ENCODE measurements around the gene RNF138.
"Not testable (repeated sequence)": the region's sequence is repeated elsewhere in the genome, so short reads cannot be mapped to it uniquely, and the experiment has no call there.

RNF138 gene

GRCh38 chr18:32091724-32092421 lies at the start of gene RNF138:
Gene RNF138, plus strand, starts transcription at chr18:32091874. Its CDS starts 903 bp downstream, at chr18:32092777.
- DNase-seq, result peak; percentile 86

- no peak for DNase-seq
Measured at GRCh38 chr18:32042337-32042736, 49.3 kb upstream of the RNF138 start.

- peak; percentile 13 for DNase-seq
Measured at GRCh38 chr18:32048507-32049091, 43.1 kb upstream of the RNF138 start.

- peak; percentile 30 for DNase-seq
Measured at GRCh38 chr18:32049393-32050171, 42.1 kb upstream of the RNF138 start.

- DNase-seq, result no peak
Measured at GRCh38 chr18:32056613-32057358, 34.9 kb upstream of the RNF138 start.

- DNase-seq, result no peak
Measured at GRCh38 chr18:32057624-32058165, 34.0 kb upstream of the RNF138 start.

GRCh38 chr18:32060026-32060425 lies 31.6 kb upstream of the RNF138 start:
- DNase-seq, result no peak

- DNase-seq, result no peak
Measured at GRCh38 chr18:32067375-32068167, 24.1 kb upstream of the RNF138 start.

- DNase-seq, result no peak
Measured at GRCh38 chr18:32072321-32072720, 19.4 kb upstream of the RNF138 start.

GRCh38 chr18:32074206-32074605 lies 17.5 kb upstream of the RNF138 start:
- DNase-seq, result no peak

GRCh38 chr18:32078845-32079244 lies 12.8 kb upstream of the RNF138 start:
- no peak for DNase-seq

GRCh38 chr18:32081881-32082280 lies 9.8 kb upstream of the RNF138 start:
- no peak for DNase-seq

GRCh38 chr18:32083781-32084180 lies 7.9 kb upstream of the RNF138 start:
- no peak for DNase-seq

- no peak for DNase-seq
Measured at GRCh38 chr18:32086881-32087280, 4.8 kb upstream of the RNF138 start.

- not testable (repeated sequence) for DNase-seq
Measured at GRCh38 chr18:32090831-32091230, 843 bp upstream of the RNF138 start.

- DNase-seq, result no peak
Measured at GRCh38 chr18:32091325-32091723, 350 bp upstream of the RNF138 start.

- DNase-seq, result peak; percentile 100
Measured at GRCh38 chr18:32092422-32093101, 888 bp downstream of the RNF138 start.

- DNase-seq, result peak; percentile 43
Measured at GRCh38 chr18:32093102-32093511, 1.4 kb downstream of the RNF138 start.

- DNase-seq, result no peak
Measured at GRCh38 chr18:32093523-32093922, 1.8 kb downstream of the RNF138 start.

- no peak for DNase-seq
Measured at GRCh38 chr18:32095192-32095899, 3.7 kb downstream of the RNF138 start.

- no peak for DNase-seq
Measured at GRCh38 chr18:32095900-32096229, 4.2 kb downstream of the RNF138 start.

Measured in activated naive CD4-positive, alpha-beta T cell treated with Interleukin-2 at 50 U/mL for 16 hours (primary cell).